Measurements from ENCODE around the gene R3HDM2. TPM values are rescaled to one million over a fixed set of nuclear protein-coding genes. Genes with fewer than 3 reads are reported as not detected.

R3HDM2 gene
- total RNA-seq, 1 experiment from 2014 or later: 45.4 TPM

GRCh38 chr12:57260366-57260765 lies 170.5 kb downstream of the R3HDM2 start:
- H3K9me3 ChIP-seq (ENCODE audit: control insufficient read depth in 1 of 2, insufficient read depth in 1 of 2, low read depth in 1 of 2, low read length in 2 of 2): no peaks in the 10 kb centered on the region
- no peak overlapping the region for H2AFZ ChIP-seq (ENCODE audit: low read depth, low read length, poor library complexity, severe bottlenecking)
- no peak overlapping the region for H3K4me2 ChIP-seq (ENCODE audit: low read length)
- DNase-seq (ENCODE audit: low read depth, low spot score): no peak
- intact Hi-C loops (cut with micrococcal nuclease): no loop called here
- peaks cover 3 to 4% of the 10 kb centered on the region in 2 experiments; a peak in 1 of 4 replicates for H3K4me1 ChIP-seq (ENCODE audit: control insufficient read depth in 1 of 2, insufficient read depth in 2 of 2, low read length in 2 of 2)
- H3K4me3 ChIP-seq (replicated peaks in 1 of 2; ENCODE audit: low read depth in 1 of 2, low read length in 2 of 2): no peak overlapping the region
- no peaks in the 10 kb centered on the region for H3K27me3 ChIP-seq (ENCODE audit: insufficient read depth, low read length)
- H3K9ac ChIP-seq (ENCODE audit: low read length): no peak overlapping the region
- no peak for ATAC-seq
- BruUV-seq (replicated peaks): no TSS peak
- RAD21 ChIA-PET (ENCODE audit: low non-redundant PET in 1 of 2, low total read pairs in 2 of 2, uncharacterized antibody in 2 of 2, unreplicated experiment in 2 of 2): interaction anchor here in 1 of 2 experiments (0.6 kb wide), 1 partner anchor 17 kb away, joined by 5 read pairs; no protein-coding TSS in a partner anchor
- CTCF ChIA-PET: no interaction called here
- H3K9me2 ChIP-seq (ENCODE audit: insufficient read depth): no peaks in the 10 kb centered on the region
- no peaks in the 10 kb centered on the region for H4K20me1 ChIP-seq (ENCODE audit: insufficient read depth)
- no peak for TF ChIP-seq SIN3A (IDR thresholded peaks at IDR 0.05; ENCODE audit: low read depth)
- no peak for TF ChIP-seq POLR2AphosphoS5 (IDR thresholded peaks at IDR 0.05; ENCODE audit: low read depth, low read length)
- TF ChIP-seq EZH2phosphoT487 (IDR thresholded peaks at IDR 0.05; ENCODE audit: borderline replicate concordance): no peak
- TF ChIP-seq ZFX (IDR thresholded peaks at IDR 0.05): no peak
- no peak for TF ChIP-seq RAD21 (IDR thresholded peaks at IDR 0.05; ENCODE audit: low read depth)
- no peak for TF ChIP-seq SP1 (IDR thresholded peaks at IDR 0.05; ENCODE audit: low read depth)
- no peak for TF ChIP-seq CTCF (IDR thresholded peaks at IDR 0.05 in 2 of 3, conservative IDR thresholded peaks at IDR 0.05 in 1 of 3; ENCODE audit: borderline replicate concordance in 1 of 3, insufficient read depth in 1 of 3, low read depth in 2 of 3, low read length in 2 of 3)
- TF ChIP-seq TCF7L2 (IDR thresholded peaks at IDR 0.05; ENCODE audit: borderline replicate concordance, extremely low read depth, insufficient read depth, insufficient read length): no peak
- TF ChIP-seq REST (IDR thresholded peaks at IDR 0.05; ENCODE audit: low read depth): no peak
- no peak for TF ChIP-seq JUND (IDR thresholded peaks at IDR 0.05)
- no peak for TF ChIP-seq MAX (IDR thresholded peaks at IDR 0.05)
- no peak for TF ChIP-seq ELF1 (IDR thresholded peaks at IDR 0.05; ENCODE audit: borderline replicate concordance, low read depth)
- no peak for TF ChIP-seq ATF3 (IDR thresholded peaks at IDR 0.05)
- TF ChIP-seq YY1 (IDR thresholded peaks at IDR 0.05; ENCODE audit: extremely low read depth, insufficient replicate concordance, low read depth, low read length): no peak
- no peak for TF ChIP-seq CBX3 (IDR thresholded peaks at IDR 0.05; ENCODE audit: low read depth)
- no peak for TF ChIP-seq SRF (IDR thresholded peaks at IDR 0.05; ENCODE audit: low read depth)
- TF ChIP-seq EZH2 (IDR thresholded peaks at IDR 0.05): no peak
- TF ChIP-seq POLR2A (IDR thresholded peaks at IDR 0.05; ENCODE audit: borderline replicate concordance, extremely low read depth, insufficient read depth, insufficient read length): no peak
- no peak for TF ChIP-seq CEBPB (IDR thresholded peaks at IDR 0.05; ENCODE audit: low read depth)
- TF ChIP-seq FOSL1 (IDR thresholded peaks at IDR 0.05; ENCODE audit: low read depth): no peak
- no peak overlapping the region for H3K27ac ChIP-seq (ENCODE audit: low read depth, low read length)
- POLR2A ChIA-PET: no interaction called here
- H3K79me2 ChIP-seq (ENCODE audit: insufficient read depth, low read length): no peaks in the 10 kb centered on the region
- peaks cover 5 to 6% of the 10 kb centered on the region in 2 experiments; a peak in 2 of 4 replicates for H3K36me3 ChIP-seq (ENCODE audit: control insufficient read depth in 1 of 2, insufficient read depth in 2 of 2, low read length in 2 of 2)

Data from HCT116 (cell line).